Trophoblast cell (in vitro differentiated cells and primary cell): Measurements from ENCODE around the gene MEGF11.

Source experiments
- DNase-seq, 2 donors: peaks; one replicate each; pipeline ENCODE4 v3.0.0-alpha.2; 2016
- H2AFZ ChIP-seq: 2 replicates; pipeline ENCODE4 v1.6.1; 2013; ENCODE audit warnings: low read length, moderate library complexity, mild to moderate bottlenecking; ENCODE audit not compliant: insufficient read depth, poor library complexity
- H2AK5ac ChIP-seq: 2 replicates; pipeline ENCODE4 v1.6.1; 2013; ENCODE audit warnings: mild to moderate bottlenecking, low read length
- H2BK120ac ChIP-seq: 2 replicates; pipeline ENCODE4 v1.6.1; 2013; ENCODE audit warnings: low read length, mild to moderate bottlenecking, moderate library complexity; ENCODE audit not compliant: insufficient read depth, poor library complexity
- H2BK12ac ChIP-seq: 2 replicates; pipeline ENCODE4 v1.6.1; 2013; ENCODE audit warnings: mild to moderate bottlenecking, low read length, moderate library complexity
- H2BK5ac ChIP-seq: 2 replicates; pipeline ENCODE4 v1.6.1; 2013; ENCODE audit warnings: low read length, low read depth, moderate library complexity, mild to moderate bottlenecking; ENCODE audit not compliant: poor library complexity
- H3K14ac ChIP-seq: 2 replicates; pipeline ENCODE4 v1.6.1; 2013; ENCODE audit warnings: mild to moderate bottlenecking, low read length
- H3K18ac ChIP-seq: 2 replicates; pipeline ENCODE4 v1.6.1; 2013; ENCODE audit warnings: mild to moderate bottlenecking, low read length
- H3K23ac ChIP-seq: 2 replicates; pipeline ENCODE4 v1.6.1; 2013; ENCODE audit warnings: low read length
- H3K27ac ChIP-seq: 2 replicates; pipeline ENCODE4 v1.5.1; 2013; ENCODE audit warnings: low read depth, mild to moderate bottlenecking, inconsistent platforms, low read length, moderate library complexity
- H3K27me3 ChIP-seq: 2 replicates; pipeline ENCODE4 v1.6.1; 2013; ENCODE audit warnings: inconsistent platforms, mild to moderate bottlenecking, low read length, moderate library complexity; ENCODE audit not compliant: insufficient read depth
- H3K36me3 ChIP-seq, 2 experiments: 1 replicate in 1 of 2; 2 replicates in 1 of 2; pipeline ENCODE4 v1.6.1; 2013; ENCODE audit warnings: low read length in 2 of 2, mild to moderate bottlenecking in 2 of 2, moderate library complexity in 1 of 2; ENCODE audit not compliant: insufficient read depth in 2 of 2, control insufficient read depth in 1 of 2
- H3K4ac ChIP-seq: 2 replicates; pipeline ENCODE4 v1.6.1; 2013; ENCODE audit warnings: low read depth, mild to moderate bottlenecking, low read length, moderate library complexity
- H3K4me1 ChIP-seq, 2 experiments: 1 replicate in 1 of 2; 2 replicates in 1 of 2; pipeline ENCODE4 v1.6.1; 2013; ENCODE audit warnings: low read length in 2 of 2, mild to moderate bottlenecking in 2 of 2, moderate library complexity in 1 of 2; ENCODE audit not compliant: insufficient read depth in 2 of 2, control insufficient read depth in 1 of 2
- H3K4me2 ChIP-seq: 2 replicates; pipeline ENCODE4 v1.6.1; 2013; ENCODE audit warnings: inconsistent platforms, mild to moderate bottlenecking, low read length, moderate library complexity
- H3K4me3 ChIP-seq: 2 replicates; pipeline ENCODE4 v1.5.1; 2013; ENCODE audit warnings: mild to moderate bottlenecking, low read depth, low read length, inconsistent platforms
- H3K79me1 ChIP-seq: one replicate; pipeline ENCODE4 v1.6.1; 2013; ENCODE audit warnings: low read length
- H3K79me2 ChIP-seq: 2 replicates; pipeline ENCODE4 v1.6.1; 2013; ENCODE audit warnings: low read length, mild to moderate bottlenecking; ENCODE audit not compliant: control insufficient read depth, insufficient read depth, poor library complexity
- H3K9ac ChIP-seq: 2 replicates; pipeline ENCODE4 v1.6.1; 2013; ENCODE audit warnings: mild to moderate bottlenecking, low read length
- H3K9me3 ChIP-seq: 2 replicates; pipeline ENCODE4 v1.6.1; 2013; ENCODE audit warnings: low read depth, mild to moderate bottlenecking, control low read depth, inconsistent platforms, low read length; ENCODE audit not compliant: insufficient read depth
- H4K12ac ChIP-seq: 2 replicates; pipeline ENCODE4 v1.6.1; 2013; ENCODE audit warnings: low read depth, mild to moderate bottlenecking, low read length, moderate library complexity
- H4K8ac ChIP-seq: 2 replicates; pipeline ENCODE4 v1.6.1; 2013; ENCODE audit warnings: low read depth, mild to moderate bottlenecking, low read length, moderate library complexity
- H4K91ac ChIP-seq: one replicate; pipeline ENCODE4 v1.6.1; 2013; ENCODE audit warnings: low read depth, mild to moderate bottlenecking, low read length, moderate library complexity
- WGBS: extraction: QIAGEN DNeasy Blood & Tissue Kit; methylation state at CpG from one replicate; pipeline ENCODE4 v1.1.7; 2013; ENCODE audit warnings: missing lambda C conversion rate; ENCODE audit not compliant: insufficient read length, insufficient coverage; ENCODE audit errors: extremely low coverage; 5-methylcytosine and 5-hydroxymethylcytosine counted together

The MEGF11 gene

GRCh38 chr15:66167854-66168253 is 85.7 kb downstream of the MEGF11 start:
- no CpG with 5 or more reads among the region's 7 CpGs for WGBS
- Histone ChIP-seq H3K27me3 (no peaks in the 10 kb centered on the region), H4K8ac (no peak overlapping the region), H3K36me3 (no peaks in the 10 kb centered on the region), H3K4me2 (no peak overlapping the region), H2BK5ac (no peak overlapping the region), H2AK5ac (no peak overlapping the region), H2BK12ac (no peak overlapping the region), H3K18ac (no peak overlapping the region), H4K91ac (no peak overlapping the region), H3K4me1 (peaks cover 0 to 2% of the 10 kb centered on the region in 2 experiments), H4K12ac (no peak overlapping the region), H3K9ac (no peak overlapping the region), H3K4me3 (no peak overlapping the region), H3K23ac (no peak overlapping the region), H2BK120ac (no peak overlapping the region), H3K79me2 (no peaks in the 10 kb centered on the region), H3K9me3 (peaks cover 4% of the 10 kb centered on the region), H3K14ac (no peak overlapping the region), H3K27ac (no peak overlapping the region), H3K4ac (no peak overlapping the region), H2AFZ (no peak overlapping the region), H3K79me1 (no peaks in the 10 kb centered on the region)
- DNase-seq, result peak; percentile 84 to 90

GRCh38 chr15:66165856-66166255 is 87.7 kb downstream of the MEGF11 start:
- no CpG with 5 or more reads among the region's 6 CpGs for WGBS
- Histone ChIP-seq H3K4ac (no peak overlapping the region), H2AK5ac (no peak overlapping the region), H3K36me3 (no peaks in the 10 kb centered on the region), H3K9me3 (peaks cover 4% of the 10 kb centered on the region), H3K9ac (no peak overlapping the region), H3K23ac (no peak overlapping the region), H4K12ac (no peak overlapping the region), H4K91ac (no peak overlapping the region), H4K8ac (no peak overlapping the region), H3K4me3 (no peak overlapping the region), H3K27me3 (no peaks in the 10 kb centered on the region), H3K18ac (no peak overlapping the region), H3K4me1 (peaks cover 0 to 2% of the 10 kb centered on the region in 2 experiments), H3K79me2 (no peaks in the 10 kb centered on the region), H3K79me1 (no peaks in the 10 kb centered on the region), H3K14ac (no peak overlapping the region), H2BK12ac (no peak overlapping the region), H2BK120ac (no peak overlapping the region), H2BK5ac (no peak overlapping the region), H3K27ac (no peak overlapping the region), H3K4me2 (no peak overlapping the region), H2AFZ (no peak overlapping the region)
- DNase-seq, result no peak

DNA sequence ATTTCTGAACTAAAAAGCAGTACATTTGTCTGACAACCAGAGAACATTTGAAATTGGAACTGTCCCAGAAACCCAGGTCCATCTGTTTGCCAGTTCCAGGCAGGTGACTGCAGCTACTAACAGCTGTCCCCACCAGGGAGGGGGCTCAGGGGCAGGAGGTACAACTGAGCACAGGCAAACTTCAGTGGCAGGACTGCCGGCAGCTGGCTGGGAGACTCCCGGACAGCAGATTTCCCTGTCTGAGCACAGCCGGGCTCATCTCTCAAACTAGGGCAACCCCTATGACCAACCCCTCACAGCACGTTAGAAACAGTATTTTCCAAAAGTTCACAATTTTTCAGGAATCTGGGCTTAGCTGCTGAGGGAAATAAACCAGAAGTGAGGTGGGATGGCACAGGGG is 88.8 kb downstream of the MEGF11 start:
- no peaks in the 10 kb centered on the region for H3K27me3 ChIP-seq
- no peak overlapping the region for H3K4me3 ChIP-seq
- H4K91ac ChIP-seq, result no peak overlapping the region
- no peak overlapping the region for H3K14ac ChIP-seq
- no peak overlapping the region for H3K9ac ChIP-seq
- no peaks in the 10 kb centered on the region for H3K36me3 ChIP-seq
- H4K12ac ChIP-seq, result no peak overlapping the region
- H2AFZ ChIP-seq, result no peak overlapping the region
- no peak overlapping the region for H2BK120ac ChIP-seq
- no peak overlapping the region for H4K8ac ChIP-seq
- no peak overlapping the region for H3K4me2 ChIP-seq
- peaks cover 4% of the 10 kb centered on the region for H3K9me3 ChIP-seq
- no peak overlapping the region for H2BK5ac ChIP-seq
- no peaks in the 10 kb centered on the region for H3K79me2 ChIP-seq
- H3K18ac ChIP-seq, result no peak overlapping the region
- no peaks in the 10 kb centered on the region for H3K79me1 ChIP-seq
- H3K27ac ChIP-seq, result no peak overlapping the region
- DNase-seq, result no peak
- no CpG with 5 or more reads among the region's 4 CpGs for WGBS
- H2BK12ac ChIP-seq, result no peak overlapping the region
- H3K23ac ChIP-seq, result no peak overlapping the region
- no peak overlapping the region for H2AK5ac ChIP-seq
- H3K4me1 ChIP-seq, result peaks cover 0 to 2% of the 10 kb centered on the region in 2 experiments
- no peak overlapping the region for H3K4ac ChIP-seq

DNA sequence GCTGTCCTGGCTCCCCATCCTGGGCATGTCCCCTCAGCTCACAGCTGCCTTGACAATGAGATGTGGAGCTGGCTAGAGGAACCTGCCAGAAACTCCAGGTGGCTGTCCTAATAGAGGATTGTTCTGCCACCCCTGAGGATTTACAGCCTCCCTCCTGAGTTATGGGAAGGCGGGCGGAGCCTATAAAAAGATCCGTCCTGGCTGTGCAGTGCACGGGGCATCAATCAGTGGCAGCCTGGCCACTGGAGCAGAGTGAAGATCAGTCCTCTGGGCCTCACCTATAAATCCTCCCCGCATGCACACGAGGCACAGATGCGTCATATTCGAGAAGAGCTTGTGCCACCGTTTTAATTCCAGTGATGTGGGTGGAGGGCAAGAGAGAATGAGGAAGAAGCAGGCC is 90.0 kb downstream of the MEGF11 start:
- Histone ChIP-seq H3K9ac (no peak overlapping the region), H2BK5ac (no peak overlapping the region), H3K79me1 (no peaks in the 10 kb centered on the region), H2AFZ (no peak overlapping the region), H3K4me1 (peaks cover 0 to 2% of the 10 kb centered on the region in 2 experiments), H4K91ac (no peak overlapping the region), H3K9me3 (peaks cover 2% of the 10 kb centered on the region), H3K4me3 (no peak overlapping the region), H4K8ac (no peak overlapping the region), H3K27ac (no peak overlapping the region), H2BK120ac (no peak overlapping the region), H3K4ac (no peak overlapping the region), H3K79me2 (no peaks in the 10 kb centered on the region), H3K14ac (no peak overlapping the region), H4K12ac (no peak overlapping the region), H3K23ac (no peak overlapping the region), H3K4me2 (no peak overlapping the region), H3K27me3 (no peaks in the 10 kb centered on the region), H2BK12ac (no peak overlapping the region), H2AK5ac (no peak overlapping the region), H3K36me3 (no peaks in the 10 kb centered on the region), H3K18ac (no peak overlapping the region)
- no CpG with 5 or more reads among the region's 9 CpGs for WGBS
- DNase-seq, result no peak
